Lower leg skin (tissue), 4 donors: ENCODE data around the gene TAT. TPM values are rescaled to one million over a fixed set of nuclear protein-coding genes. Genes with fewer than 3 reads are reported as not detected.

ENCODE experiments used
- DNase-seq, 2 donors: peaks; one replicate each; pipeline ENCODE4 v3.0.0-alpha.2; 2019; ENCODE audit warnings: low spot score in 2 of 2
- H3K4me3 ChIP-seq: fragments of 200-600 bp; sonication (generic); 2 replicates; pipeline ENCODE4 v1.5.1; 2017; ENCODE audit warnings: mild to moderate bottlenecking, low read depth; ENCODE audit not compliant: poor library complexity, severe bottlenecking
- POLR2A ChIP-seq, 2 donors: fragments of 450-650 bp; IDR thresholded peaks; one replicate each; pipeline ENCODE4 v1.6.1; 2016 to 2017; ENCODE audit warnings: antibody characterized with exemption in 2 of 2, mild to moderate bottlenecking in 1 of 2, moderate library complexity in 1 of 2
- WGBS, 2 donors: methylation state at CpG; one replicate each; pipeline ENCODE4 v1.1.5; 2018; 5-methylcytosine and 5-hydroxymethylcytosine counted together
- intact Hi-C: fragments of 100-400 bp; cut with DNase I; formaldehyde crosslinking; loops from one replicate; pipeline ENCODE4 v1.15.0; 2023; ENCODE audit warnings: low total_unique reads
- total RNA-seq, 4 donors: library from RNA; depleted of rRNA; stranded (reverse); fragments of >200 nt; gene quantifications; one replicate each; pipeline ENCODE4 v1.1.0, GENCODE V29; 2016
- TF ChIP-seq, protein P1 (sequence below), 3 donors: fragments of 450-650 bp; IDR thresholded peaks; one replicate each; pipeline ENCODE4 v1.5.1; 2016; ENCODE audit warnings: antibody characterized with exemption in 3 of 3, mild to moderate bottlenecking in 3 of 3, moderate library complexity in 2 of 3

TAT gene
- total RNA-seq, 4 donors from 2014 or later: not detected

DNA sequence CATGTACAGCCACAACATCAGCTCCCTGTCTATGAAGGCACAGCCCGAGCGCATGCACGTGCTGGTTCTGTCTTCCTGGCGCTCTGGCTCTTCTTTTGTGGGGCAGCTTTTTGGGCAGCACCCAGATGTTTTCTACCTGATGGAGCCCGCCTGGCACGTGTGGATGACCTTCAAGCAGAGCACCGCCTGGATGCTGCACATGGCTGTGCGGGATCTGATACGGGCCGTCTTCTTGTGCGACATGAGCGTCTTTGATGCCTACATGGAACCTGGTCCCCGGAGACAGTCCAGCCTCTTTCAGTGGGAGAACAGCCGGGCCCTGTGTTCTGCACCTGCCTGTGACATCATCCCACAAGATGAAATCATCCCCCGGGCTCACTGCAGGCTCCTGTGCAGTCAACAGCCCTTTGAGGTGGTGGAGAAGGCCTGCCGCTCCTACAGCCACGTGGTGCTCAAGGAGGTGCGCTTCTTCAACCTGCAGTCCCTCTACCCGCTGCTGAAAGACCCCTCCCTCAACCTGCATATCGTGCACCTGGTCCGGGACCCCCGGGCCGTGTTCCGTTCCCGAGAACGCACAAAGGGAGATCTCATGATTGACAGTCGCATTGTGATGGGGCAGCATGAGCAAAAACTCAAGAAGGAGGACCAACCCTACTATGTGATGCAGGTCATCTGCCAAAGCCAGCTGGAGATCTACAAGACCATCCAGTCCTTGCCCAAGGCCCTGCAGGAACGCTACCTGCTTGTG is 40.0 kb downstream of the TAT start:
- TF ChIP-seq, protein P1, sequence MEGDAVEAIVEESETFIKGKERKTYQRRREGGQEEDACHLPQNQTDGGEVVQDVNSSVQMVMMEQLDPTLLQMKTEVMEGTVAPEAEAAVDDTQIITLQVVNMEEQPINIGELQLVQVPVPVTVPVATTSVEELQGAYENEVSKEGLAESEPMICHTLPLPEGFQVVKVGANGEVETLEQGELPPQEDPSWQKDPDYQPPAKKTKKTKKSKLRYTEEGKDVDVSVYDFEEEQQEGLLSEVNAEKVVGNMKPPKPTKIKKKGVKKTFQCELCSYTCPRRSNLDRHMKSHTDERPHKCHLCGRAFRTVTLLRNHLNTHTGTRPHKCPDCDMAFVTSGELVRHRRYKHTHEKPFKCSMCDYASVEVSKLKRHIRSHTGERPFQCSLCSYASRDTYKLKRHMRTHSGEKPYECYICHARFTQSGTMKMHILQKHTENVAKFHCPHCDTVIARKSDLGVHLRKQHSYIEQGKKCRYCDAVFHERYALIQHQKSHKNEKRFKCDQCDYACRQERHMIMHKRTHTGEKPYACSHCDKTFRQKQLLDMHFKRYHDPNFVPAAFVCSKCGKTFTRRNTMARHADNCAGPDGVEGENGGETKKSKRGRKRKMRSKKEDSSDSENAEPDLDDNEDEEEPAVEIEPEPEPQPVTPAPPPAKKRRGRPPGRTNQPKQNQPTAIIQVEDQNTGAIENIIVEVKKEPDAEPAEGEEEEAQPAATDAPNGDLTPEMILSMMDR (IDR thresholded peaks at IDR 0.05): no peak
- TF ChIP-seq POLR2A (IDR thresholded peaks at IDR 0.05): no peak
- DNase-seq: peak in 1 of 2 donors; percentile 54
- H3K4me3 ChIP-seq: no peak overlapping the region
- intact Hi-C loops: no loop called here
- WGBS, 2 donors: 89 to 90% methylated on average over 28 of the region's 28 CpGs

DNA sequence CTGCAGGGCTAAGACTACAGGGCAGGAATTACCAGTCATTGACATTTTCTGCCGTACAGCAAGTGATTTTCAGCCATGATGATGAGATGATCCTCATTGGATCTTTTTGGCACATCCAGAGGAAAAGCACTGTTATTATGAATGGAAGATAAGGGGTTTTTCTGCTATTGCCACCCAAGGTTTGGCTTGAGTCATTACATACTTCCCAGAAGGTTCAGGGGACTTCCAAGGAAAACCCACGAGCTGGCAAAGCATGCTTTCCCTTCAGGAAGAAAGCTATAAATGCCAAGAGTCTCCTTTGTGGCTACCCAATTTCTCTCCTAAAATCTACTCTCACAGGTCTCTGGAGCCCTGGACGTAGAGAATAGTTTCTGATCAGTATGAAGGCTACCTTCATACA is 44.5 kb downstream of the TAT start:
- no peak for DNase-seq
- intact Hi-C loops: no loop called here
- no peak overlapping the region for H3K4me3 ChIP-seq
- TF ChIP-seq, protein P1 (IDR thresholded peaks at IDR 0.05): no peak
- no peak for TF ChIP-seq POLR2A (IDR thresholded peaks at IDR 0.05)
- 38 to 61% methylated on average over 3 of the region's 3 CpGs for WGBS, 2 donors

DNA sequence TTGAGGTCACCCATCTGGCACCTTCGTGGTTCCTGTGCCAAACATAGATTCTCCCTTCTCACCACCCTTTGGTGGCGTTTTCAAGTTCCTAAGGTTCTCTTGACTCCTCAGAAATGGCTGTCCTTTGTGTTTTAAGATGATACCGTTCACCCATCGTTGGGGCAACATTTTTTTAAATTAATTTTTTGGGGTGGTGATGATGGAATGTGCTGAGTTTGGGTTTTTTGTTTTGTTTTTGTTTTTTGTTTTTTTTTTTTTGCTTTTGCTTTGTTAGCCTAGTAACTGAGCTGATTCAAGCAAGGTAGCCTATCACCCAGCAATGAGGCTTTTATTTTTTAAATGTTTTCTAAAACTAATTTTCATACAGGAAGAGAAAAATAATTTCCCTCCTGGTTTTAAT is 48.0 kb downstream of the TAT start:
- 71 to 73% methylated on average over 4 of the region's 4 CpGs for WGBS, 2 donors
- intact Hi-C loops: no loop called here
- DNase-seq: no peak
- H3K4me3 ChIP-seq: no peak overlapping the region
- TF ChIP-seq, protein P1 (IDR thresholded peaks at IDR 0.05): no peak
- TF ChIP-seq POLR2A (IDR thresholded peaks at IDR 0.05): no peak

DNA sequence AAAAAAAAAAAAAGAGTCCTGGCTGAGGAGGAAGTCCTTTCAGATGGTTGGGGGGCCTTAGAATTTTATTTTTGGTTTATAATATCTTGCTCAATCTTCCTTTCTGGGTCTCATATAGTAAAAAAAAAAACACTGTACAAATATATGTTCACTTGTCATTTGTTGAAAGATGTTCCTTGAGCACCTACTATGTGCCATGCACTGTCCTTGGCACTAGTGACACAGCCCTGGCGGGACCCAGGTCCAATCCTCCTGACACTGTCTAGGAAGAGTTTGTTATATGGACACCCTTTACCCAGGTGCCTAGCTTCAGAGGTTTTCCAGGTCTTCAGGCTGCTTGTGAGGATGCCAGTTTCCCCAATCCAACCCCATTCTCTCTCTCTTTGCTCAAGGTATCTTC is 48.6 kb downstream of the TAT start:
- WGBS, 2 donors: 70 to 79% methylated on average over 1 of the region's 1 CpG
- H3K4me3 ChIP-seq: no peak overlapping the region
- DNase-seq: no peak
- TF ChIP-seq, protein P1 (IDR thresholded peaks at IDR 0.05): no peak
- no peak for TF ChIP-seq POLR2A (IDR thresholded peaks at IDR 0.05)
- intact Hi-C loops: no loop called here

DNA sequence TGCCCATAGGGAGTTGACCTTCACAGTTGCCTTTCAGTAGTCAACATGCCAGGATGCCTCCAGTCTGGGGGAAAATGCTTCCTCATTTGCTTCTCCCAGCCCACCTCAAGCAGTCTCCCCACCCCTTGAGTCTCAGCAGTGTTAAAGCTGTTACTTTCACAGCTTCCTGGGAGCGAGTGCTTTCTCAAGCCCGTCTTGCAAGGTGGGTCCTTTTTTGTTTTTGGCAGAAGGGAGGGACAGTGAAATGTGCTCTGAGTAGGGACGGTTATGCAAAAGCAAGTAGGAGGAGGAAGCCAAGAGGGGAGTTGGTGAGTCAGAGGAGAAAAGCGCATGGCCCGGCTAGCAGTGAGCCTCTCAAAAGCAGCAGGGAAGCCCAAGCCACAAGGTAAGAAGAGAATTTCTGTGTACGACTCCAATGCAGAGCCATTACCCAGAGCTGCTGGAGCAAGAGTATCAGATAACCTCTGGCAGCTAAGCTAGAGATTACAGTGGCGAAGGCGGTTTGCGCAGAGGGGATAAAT is 50.7 kb downstream of the TAT start, which contains the start of gene CHST4:
CHST4 (plus strand) TSS at position 316 of the 521 bp plus-strand sequence. CDS start 10,252 bp downstream, outside the sequence.
- no peak within 1 kb of the TSS for H3K4me3 ChIP-seq
- TF ChIP-seq, protein P1 (IDR thresholded peaks at IDR 0.05): no peak
- no peak for TF ChIP-seq POLR2A (IDR thresholded peaks at IDR 0.05)
- intact Hi-C loops: no loop called here
- DNase-seq: no peak
- WGBS, 2 donors: 5 to 8% methylated on average over 9 of the region's 9 CpGs
